ENCODE measurements around the gene TTYH3.
A peak's percentile ranks its signal among the peaks of the same experiment; 100 is the strongest.
"Not testable (repeated sequence)": the region's sequence is repeated elsewhere in the genome, so short reads cannot be mapped to it uniquely, and the experiment has no call there.

TTYH3 gene

DNA sequence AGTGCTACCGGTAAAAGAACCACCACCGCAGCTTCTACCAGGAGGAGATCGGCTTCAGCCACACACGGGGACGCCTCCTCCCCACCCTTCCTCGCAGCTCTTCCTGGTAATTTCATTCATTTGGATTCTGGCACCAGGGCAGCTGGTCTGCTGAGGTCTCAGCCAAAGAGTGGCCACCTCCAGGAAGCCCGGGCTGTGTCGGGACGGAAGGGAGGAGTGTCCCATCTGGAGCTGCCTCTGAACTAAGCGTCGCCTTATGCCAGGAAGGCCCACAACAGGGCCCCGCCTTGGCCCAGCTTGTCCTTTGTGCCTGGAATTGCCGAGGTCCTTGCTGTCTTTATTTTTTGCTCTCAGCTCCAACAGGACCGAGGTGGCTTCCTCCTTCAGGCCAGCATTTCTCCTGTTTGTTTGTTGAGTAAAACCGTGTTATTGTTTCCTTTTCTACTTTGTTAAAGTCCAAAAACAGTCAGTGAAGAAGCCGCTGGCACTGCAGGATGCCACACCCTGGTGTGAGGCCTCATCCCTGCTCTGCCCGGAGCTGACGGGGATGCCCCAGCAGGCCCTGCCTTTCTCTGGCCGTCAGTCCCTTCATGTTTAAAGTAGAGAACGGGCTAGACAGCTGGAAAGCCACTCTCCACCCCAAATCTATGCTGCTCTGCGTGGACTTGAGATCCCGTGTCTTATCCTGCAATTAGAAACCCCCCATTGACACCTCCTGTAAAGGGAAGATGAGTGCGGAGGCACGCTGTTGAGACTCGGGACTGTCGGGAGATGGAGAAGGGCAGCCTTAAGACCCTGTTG lies 24.5 kb upstream of the TTYH3 start:
- no peak for DNase-seq
- TF ChIP-seq GATA1 (IDR thresholded peaks at IDR 0.05; ENCODE audit: low read depth, low read length) = no peak
- no peak for TF ChIP-seq POLR2A (IDR thresholded peaks at IDR 0.05; ENCODE audit: low read length)

DNA sequence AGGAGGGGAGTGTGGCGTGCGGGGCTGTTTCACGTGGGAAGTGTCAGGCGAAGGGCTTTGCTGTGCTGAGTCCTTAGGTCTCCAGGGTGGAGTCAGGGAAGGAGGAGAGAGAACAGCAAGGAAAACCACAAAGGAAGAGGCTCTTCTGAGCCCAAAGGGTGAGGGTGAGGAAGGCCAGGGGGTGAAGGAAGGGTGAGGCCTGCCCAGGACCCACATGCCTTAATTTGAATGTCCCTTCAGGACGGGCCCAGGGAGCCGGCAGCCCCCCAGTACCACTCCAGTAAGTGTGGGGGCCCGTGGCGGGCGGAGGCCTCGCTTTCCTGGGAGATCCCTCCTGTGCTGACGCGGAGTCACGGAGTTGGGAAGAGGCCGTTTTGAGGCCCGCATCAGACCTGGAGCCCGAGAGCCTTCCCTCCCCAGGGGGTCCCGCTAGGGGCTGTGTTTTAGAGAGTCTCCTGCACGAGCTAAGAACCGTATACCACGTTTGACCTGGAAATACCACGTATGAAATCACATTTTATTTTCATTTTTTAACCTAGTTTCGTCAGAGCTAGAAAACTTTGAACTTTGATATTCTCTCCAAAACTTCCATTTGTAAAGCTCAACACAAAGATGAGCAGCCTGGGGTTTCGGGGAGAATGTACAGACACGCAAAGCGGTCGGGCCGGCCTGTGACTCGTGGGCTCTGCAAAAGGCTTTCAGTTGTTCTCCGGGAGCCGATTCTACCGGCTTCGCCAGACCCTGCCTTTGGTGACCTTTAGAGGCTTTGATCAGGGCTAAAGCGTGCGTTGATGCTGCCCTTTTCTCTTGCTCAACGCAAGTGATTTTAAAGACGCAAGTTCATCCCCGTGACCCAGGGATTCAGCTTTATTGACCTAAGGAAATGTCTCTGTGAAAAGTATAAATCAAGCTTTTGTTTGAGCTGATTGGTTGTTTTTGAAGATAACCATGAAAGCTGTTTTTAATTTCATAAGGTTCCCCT lies 23.6 kb upstream of the TTYH3 start:
- no peak for TF ChIP-seq POLR2A (IDR thresholded peaks at IDR 0.05; ENCODE audit: low read length)
- no peak for TF ChIP-seq GATA1 (IDR thresholded peaks at IDR 0.05; ENCODE audit: low read depth, low read length)

DNA sequence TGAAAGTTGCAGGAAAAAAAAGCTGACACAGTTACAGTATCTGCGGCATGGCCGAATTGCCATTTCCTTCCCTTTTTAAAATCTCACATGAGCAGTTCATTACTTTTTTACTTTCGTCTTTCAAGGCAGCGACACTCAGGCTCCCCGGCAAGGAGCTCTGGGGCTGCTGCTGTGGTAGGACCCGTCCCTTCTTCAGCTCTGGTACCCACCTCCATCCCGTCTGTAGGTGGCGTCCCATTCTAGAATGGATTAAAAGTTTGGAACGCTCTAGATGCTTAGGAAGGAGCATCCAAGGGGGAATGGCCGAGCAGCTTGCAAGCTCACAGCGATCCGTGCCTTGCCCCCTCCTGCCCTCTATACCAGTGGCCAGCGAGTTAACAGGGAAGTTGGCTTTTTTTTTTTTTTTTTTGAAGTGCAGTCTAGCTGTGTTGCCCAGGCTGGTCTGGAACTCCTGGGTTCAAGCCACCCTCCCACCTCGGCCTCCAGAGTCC lies 22.8 kb upstream of the TTYH3 start:
- TF ChIP-seq GATA1 (IDR thresholded peaks at IDR 0.05; ENCODE audit: low read depth, low read length) = no peak
- no peak for TF ChIP-seq POLR2A (IDR thresholded peaks at IDR 0.05; ENCODE audit: low read length)
- peak in 1 of 2 experiments; percentile 23 for DNase-seq

More for the DNA sequence above, 23.6 kb upstream of the TTYH3 start:
- DNase-seq = no peak

DNA sequence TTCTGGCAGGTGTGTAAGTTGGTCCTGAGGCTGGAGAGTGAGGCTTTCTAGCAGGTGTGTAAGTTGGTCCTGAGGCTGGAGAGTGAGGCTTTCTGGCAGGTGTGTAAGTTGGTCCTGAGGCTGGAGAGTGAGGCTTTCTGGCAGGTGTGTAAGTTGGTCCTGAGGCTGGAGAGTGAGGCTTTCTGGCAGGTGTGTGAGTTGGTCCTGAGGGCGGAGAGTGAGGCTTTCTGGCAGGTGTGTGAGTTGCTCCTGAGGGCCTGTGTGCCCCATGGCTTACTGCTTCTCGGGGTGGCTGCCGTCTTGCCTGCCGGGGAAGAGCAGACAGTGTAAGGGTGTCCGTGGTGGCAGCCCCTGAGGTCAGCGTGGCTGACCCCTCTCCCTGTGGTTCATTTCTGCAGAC lies 22.1 kb upstream of the TTYH3 start:
- DNase-seq = not testable (repeated sequence)

DNA sequence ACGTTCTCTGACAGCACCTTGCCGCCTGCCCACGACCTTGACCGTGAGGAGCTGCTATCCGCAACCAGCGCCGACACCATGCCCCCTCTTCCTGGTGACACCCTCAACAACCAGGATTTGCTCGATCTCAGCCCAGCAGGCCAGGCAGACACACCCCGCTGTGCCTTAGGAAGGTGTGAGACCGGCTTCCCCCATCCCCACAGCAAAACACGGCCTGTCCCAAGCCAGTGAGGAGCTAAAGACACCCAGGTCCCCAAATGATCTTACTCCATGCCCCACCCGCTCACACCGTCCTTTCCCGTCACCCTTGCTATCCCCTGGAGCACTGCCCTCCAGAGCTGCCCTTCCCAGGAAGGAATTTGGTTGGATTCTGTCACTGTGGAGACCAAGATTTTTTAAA lies 21.3 kb upstream of the TTYH3 start:
- TF ChIP-seq POLR2A (IDR thresholded peaks at IDR 0.05; ENCODE audit: low read length) = no peak
- no peak for TF ChIP-seq GATA1 (IDR thresholded peaks at IDR 0.05; ENCODE audit: low read depth, low read length)
- no peak for DNase-seq

DNA sequence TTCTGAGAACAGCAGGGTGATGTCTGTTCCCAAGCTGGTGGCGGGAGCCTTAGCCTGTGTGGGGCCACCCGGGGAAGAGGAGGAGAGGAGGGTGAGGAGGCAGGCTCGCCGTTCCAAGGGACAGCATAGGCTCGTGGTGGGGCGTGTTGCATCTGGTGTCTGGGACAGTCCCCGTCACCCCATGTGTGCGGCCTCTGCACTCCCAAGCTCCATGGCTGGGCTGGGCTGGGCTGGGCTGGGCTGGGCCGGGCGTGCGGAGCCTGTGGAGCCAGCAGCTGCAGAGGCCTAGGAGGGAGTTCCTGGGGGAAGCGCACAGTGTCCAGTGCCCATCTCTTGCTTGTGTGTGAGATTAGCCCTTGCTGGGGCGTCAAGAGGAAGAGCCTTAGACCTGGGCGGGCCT lies 20.9 kb upstream of the TTYH3 start:
- TF ChIP-seq GATA1 (IDR thresholded peaks at IDR 0.05; ENCODE audit: low read depth, low read length) = no peak
- TF ChIP-seq POLR2A (IDR thresholded peaks at IDR 0.05; ENCODE audit: low read length) = no peak
- no peak for DNase-seq

DNA sequence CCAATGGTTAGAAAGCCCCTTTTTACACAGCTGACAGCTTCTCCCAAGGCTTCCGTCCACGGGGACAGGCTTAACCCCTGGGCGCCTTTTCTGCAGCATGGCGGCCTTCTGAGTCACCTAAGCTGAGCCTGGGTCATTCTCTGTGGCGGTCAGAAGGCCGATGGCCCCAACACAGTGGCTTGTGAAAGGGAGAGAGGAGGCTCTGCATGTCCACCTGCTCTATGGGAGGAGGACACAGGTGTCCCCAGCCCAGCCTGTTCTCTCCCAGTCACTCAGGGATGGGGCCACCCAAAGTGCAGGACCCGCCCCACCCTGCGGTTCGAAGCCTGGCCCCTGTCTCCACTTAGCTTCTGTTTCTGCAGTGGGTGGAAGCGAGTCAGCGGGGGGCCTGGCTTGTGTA lies 20.4 kb upstream of the TTYH3 start:
- DNase-seq = no peak
- no peak for TF ChIP-seq POLR2A (IDR thresholded peaks at IDR 0.05; ENCODE audit: low read length)
- TF ChIP-seq GATA1 (IDR thresholded peaks at IDR 0.05; ENCODE audit: low read depth, low read length) = no peak

DNA sequence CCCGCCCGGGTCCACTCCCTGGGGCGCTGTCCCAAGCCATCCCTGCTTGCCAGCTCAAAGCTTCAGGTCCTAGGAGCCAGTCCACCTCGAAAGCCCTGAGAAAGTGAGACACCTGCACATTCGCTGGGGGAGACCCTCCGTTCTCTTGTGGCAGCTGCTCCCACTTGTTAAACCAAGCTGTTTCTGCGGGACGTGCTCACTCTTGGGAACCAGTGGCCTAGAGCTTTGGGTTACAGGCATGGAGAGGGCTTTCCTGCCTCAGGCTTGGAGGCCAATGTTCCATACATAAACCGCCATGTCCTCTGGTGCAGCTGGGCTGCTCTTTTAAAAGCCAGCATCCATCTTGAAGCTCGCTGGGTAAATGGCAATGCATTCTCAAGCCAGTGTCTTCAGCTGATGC lies 19.9 kb upstream of the TTYH3 start:
- no peak for TF ChIP-seq POLR2A (IDR thresholded peaks at IDR 0.05; ENCODE audit: low read length)
- TF ChIP-seq GATA1 (IDR thresholded peaks at IDR 0.05; ENCODE audit: low read depth, low read length) = no peak
- DNase-seq = no peak

DNA sequence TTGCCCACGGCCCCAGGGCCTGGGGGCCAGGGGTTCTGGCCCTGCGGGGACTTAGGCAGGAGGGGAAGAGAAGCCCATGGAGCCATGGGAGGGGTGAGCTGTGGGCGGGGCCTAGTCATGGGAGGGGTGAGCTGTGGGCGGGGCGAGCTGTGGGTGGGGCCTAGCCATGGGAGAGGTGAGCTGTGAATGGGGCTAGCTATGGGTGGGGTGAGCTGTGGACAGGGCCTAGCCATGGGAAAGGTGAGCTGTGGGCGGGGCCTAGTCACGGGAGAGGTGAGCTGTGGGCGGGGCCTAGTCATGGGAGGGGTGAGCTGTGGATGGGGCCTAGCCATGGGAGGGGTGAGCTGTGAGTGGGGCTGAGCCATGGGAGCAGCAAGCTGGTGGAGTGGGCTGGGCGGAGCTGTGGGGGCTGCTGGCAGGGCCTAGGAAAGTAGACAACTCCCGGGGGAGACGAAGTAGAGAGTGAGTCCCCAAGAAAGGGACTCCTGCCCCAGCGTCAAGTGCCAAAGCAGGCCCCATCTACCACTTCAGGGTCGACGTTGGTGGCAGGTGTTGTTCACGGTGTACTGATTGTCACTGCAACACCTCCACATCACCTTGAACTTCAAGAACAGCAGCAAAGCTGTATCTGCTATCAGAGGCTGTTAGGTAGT lies 19.2 kb upstream of the TTYH3 start:
- DNase-seq = peak in 1 of 2 experiments; percentile 17
- TF ChIP-seq POLR2A (IDR thresholded peaks at IDR 0.05; ENCODE audit: low read length) (no peak), GATA1 (IDR thresholded peaks at IDR 0.05; ENCODE audit: low read depth, low read length) (no peak)

DNA sequence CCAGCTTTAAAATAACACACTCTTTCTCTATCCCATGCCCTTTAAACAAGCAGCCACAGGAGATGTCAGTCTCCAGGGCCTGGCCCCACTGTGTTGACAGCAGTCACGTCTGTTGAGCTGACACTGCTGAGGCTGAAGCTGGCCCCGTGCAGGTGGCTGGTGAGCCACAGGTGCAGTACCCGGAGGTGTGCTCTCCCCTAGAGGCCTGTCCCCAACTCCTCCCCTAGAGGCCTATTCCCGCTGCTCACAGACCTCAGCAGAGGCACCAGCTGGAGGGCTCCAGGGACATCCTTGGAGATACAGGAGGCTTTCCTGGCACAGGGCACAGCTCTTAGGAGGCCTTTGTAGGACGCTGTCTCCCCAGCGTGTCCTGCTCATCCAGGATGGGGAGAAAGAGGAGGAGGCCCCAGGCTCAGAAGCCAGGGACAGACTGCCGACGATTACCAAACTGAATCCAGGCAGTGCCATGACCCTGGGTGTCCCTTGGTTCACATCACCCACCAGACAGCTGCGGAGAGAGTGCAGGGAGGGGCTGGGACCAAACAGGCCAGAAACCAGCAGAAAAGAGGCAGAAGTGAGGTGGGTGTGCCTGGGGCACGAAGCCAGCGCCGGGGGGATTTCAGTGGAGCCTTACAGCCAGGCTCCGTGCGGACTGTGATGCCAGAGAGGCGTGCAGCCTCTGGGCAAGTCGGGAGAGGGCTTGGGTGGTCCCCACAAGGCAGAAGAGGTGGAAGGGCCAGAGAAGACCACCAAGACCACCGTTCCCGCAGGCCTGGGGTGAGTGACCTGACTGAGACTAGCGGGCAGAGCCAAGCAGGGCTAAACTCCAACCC lies 18.5 kb upstream of the TTYH3 start:
- DNase-seq = no peak
- TF ChIP-seq POLR2A (IDR thresholded peaks at IDR 0.05; ENCODE audit: low read length) (no peak), GATA1 (IDR thresholded peaks at IDR 0.05; ENCODE audit: low read depth, low read length) (no peak)

DNA sequence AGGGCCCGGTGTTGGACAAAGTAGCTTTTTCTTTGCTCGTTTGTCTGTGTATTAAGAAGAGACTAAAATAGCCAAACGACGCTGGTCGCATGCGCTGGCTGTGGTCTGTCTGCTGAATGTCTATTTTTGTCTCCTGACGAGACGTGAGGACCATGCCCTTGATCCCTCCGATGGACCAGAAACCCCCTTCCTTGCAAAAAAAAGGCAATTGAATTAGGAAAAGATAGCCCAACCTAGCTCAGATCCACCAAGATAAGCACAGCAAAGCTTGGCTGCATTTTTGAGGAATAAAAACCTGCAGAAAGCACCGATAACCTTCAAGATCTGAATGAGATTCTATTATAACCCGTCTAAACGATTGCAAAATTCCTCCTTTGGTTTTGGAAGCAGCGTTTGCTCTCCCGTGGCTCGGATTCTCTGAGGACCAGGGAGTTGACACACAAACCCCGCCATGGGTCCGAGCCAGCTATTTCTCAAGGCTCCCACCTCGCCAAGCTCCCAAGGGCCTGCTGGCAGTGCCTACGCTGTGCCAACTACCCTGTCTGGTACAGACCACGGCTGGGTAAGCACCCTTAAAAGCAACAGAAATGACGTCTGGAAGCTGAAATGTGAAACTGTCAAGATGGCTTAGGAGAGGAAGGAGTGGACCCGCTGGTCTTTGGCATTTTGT lies 17.7 kb upstream of the TTYH3 start:
- TF ChIP-seq GATA1 (IDR thresholded peaks at IDR 0.05; ENCODE audit: low read depth, low read length) (no peak), POLR2A (IDR thresholded peaks at IDR 0.05; ENCODE audit: low read length) (no peak)
- no peak for DNase-seq

DNA sequence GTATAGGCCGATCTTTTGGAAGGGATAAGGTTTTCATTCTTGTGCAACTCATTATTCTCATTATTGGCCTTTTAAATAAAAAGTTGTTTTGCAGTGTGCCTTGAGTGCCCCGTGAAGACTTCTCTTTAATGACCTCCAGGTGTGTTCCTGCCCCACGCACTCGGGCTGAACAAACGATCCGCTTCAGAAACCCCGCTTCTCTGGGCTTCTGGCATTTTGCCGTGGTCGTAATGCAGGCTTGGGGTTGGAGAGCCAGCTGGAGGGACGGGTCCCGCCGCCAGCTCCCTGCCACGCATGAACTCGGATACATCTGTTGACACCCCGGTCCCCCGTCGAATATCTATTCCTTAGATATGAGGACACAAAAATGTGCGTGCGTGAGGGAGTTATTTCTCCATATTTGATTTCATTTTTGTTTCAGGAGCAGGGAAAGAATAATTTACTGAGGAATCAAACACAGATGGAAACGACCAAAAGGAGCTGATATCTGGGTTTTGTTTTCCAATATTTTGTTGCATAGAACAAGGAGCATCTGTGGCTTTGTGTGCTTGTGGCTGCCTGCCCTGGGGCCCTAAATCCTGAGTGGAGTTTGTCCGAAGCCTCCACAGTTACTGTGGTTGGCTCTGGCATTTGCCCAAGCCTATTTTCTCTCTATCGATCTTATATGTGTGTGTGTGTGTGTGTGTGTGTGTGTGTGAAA lies 17.0 kb upstream of the TTYH3 start:
- no peak for DNase-seq
- TF ChIP-seq POLR2A (IDR thresholded peaks at IDR 0.05; ENCODE audit: low read length) (no peak), GATA1 (IDR thresholded peaks at IDR 0.05; ENCODE audit: low read depth, low read length) (no peak)

All from erythroblast (primary cell).